K562 (cell line): ENCODE results near the gene PLTP. TPM values are rescaled to one million over a fixed set of nuclear protein-coding genes. Genes with fewer than 3 reads are reported as not detected.

ENCODE experiments used
- CBX5 ChIP-seq: IDR thresholded peaks from 2 replicates; pipeline ENCODE4 v1.6.1; 2014; ENCODE audit warnings: low read depth, borderline replicate concordance
- MAFK ChIP-seq: IDR thresholded peaks from 2 replicates; pipeline ENCODE4 v1.6.1; 2011; ENCODE audit warnings: low read length, improper control_type of control experiment
- NUFIP1 ChIP-seq: fragments of 450-650 bp; IDR thresholded peaks from 2 replicates; pipeline ENCODE4 v1.6.1; 2018; ENCODE audit not compliant: partially characterized antibody
- SREBF1 ChIP-seq: fragments of 150-350 bp; IDR thresholded peaks from 2 replicates; pipeline ENCODE4 v1.6.1; 2014; ENCODE audit warnings: antibody characterized with exemption, low read depth, low read length, borderline replicate concordance
- TAF7 ChIP-seq: fragments of 450-650 bp; IDR thresholded peaks from 2 replicates; pipeline ENCODE4 v1.6.1; 2016; ENCODE audit warnings: missing genetic modification characterization, missing compliant biosample characterization
- TBP ChIP-seq: optimal IDR thresholded peaks from 2 replicates; pipeline ENCODE3; 2011; ENCODE audit warnings: low read depth, low read length, improper control_type of control experiment
- polyA plus RNA-seq, 8 experiments: library from polyadenylated mRNA; depleted of rRNA in 4 of 8; stranded (reverse) in 5 of 8; unstranded in 3 of 8; fragments of >200 nt; fragmentation: Nextera tagmentation in 2 of 8; fragmentation: Illumina TruSeq in 1 of 8; extraction: Ambion mirVana in 2 of 8; extraction: Trizol in 1 of 8; gene quantifications; 2 replicates each; pipeline versions ENCODE4 v1.2.1 to v1.2.3, GENCODE V29; 2011 to 2014; ENCODE audit warnings: inconsistent platforms in 1 of 8, missing spikeins in 1 of 8
- total RNA-seq, 7 experiments: library from RNA; depleted of rRNA in 6 of 7; stranded (reverse); fragments of >200 nt in 6 of 7; fragmentation: Illumina TruSeq in 2 of 7; extraction: Trizol in 2 of 7; gene quantifications; 2 replicates each; pipeline versions ENCODE4 v1.2.1 to v1.2.3, GENCODE V29; 2011 to 2021; ENCODE audit warnings: low replicate concordance in 1 of 7
- TF ChIP-seq, protein P1 (sequence below): fragments of 200-800 bp; sonication (Bioruptor generic); IDR thresholded peaks from 2 replicates; pipeline ENCODE4 v1.6.1; 2017; ENCODE audit warnings: missing genetic modification characterization, missing compliant biosample characterization
- TF ChIP-seq, protein P2 (sequence below): fragments of 250-450 bp; sonication (Bioruptor Pico); IDR thresholded peaks from 2 replicates; pipeline ENCODE4 v1.5.0; 2021
- TF ChIP-seq, protein P3 (sequence below): fragments of 250-450 bp; sonication (Bioruptor Pico); IDR thresholded peaks from 2 replicates; pipeline ENCODE4 v1.9.0; 2021; ENCODE audit warnings: mild to moderate bottlenecking, inconsistent platforms
- TF ChIP-seq, protein P4 (sequence below): IDR thresholded peaks from 2 replicates; pipeline ENCODE4 v1.6.1; 2011; ENCODE audit warnings: borderline replicate concordance, low read depth, mild to moderate bottlenecking, moderate library complexity, low read length; ENCODE audit not compliant: insufficient read depth, poor library complexity, severe bottlenecking
- TF ChIP-seq, protein P5 (sequence below), 2 experiments: fragments of 450-650 bp; formaldehyde crosslinking in 1 of 2; IDR thresholded peaks; 2 replicates each; pipeline versions ENCODE4 v1.4.0 to v1.6.1; 2014 to 2020; ENCODE audit warnings: mild to moderate bottlenecking in 2 of 2, borderline replicate concordance in 1 of 2, low read depth in 1 of 2

Gene PLTP
- total and polyA plus RNA-seq, 9 of the 15 experiments (the other 6 are each of a cell fraction or from before 2014, with no cell fraction given) = 2.8 to 29.3 (median 17.6) TPM

DNA sequence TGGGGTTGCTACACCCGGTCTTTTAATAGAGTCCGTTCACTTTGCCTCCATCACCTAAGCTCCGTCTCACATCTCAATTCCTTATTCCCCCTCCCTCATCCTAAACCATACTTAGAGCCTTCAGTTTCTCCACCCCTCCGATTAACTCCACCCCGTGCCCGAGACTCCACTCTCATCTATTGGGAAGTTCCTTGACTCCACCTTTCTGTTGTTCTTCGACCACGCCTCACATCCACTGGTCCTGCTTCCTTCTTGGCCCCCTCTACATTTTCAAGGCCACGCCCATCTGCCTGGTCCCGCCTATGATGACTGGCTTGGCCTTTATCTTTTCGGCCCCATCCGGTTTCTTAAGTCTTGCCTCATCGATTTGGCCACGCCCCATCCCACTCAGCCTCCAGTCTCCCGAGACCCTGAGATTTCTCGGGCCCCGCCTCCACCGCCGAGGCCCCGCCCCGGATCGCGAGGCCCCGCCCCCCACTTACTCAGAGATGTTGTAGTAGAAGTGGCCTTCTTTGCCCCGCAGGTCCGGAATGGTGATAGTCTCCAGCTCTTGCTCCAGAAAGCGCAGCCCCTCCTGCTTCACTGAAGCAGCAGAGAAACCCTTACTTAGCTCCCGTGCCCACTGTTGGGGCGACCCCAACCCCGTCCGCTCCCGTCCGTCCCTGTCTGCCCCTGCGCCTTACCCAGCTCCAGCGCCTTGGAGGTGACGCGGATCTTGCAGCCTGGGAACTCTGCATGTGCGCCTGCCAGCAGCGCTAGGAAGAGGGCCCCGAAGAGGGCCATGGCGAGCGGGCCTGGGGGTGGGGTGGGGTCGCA lies 1.1 kb downstream of the PLTP start (continued):
- TF ChIP-seq, protein P1, sequence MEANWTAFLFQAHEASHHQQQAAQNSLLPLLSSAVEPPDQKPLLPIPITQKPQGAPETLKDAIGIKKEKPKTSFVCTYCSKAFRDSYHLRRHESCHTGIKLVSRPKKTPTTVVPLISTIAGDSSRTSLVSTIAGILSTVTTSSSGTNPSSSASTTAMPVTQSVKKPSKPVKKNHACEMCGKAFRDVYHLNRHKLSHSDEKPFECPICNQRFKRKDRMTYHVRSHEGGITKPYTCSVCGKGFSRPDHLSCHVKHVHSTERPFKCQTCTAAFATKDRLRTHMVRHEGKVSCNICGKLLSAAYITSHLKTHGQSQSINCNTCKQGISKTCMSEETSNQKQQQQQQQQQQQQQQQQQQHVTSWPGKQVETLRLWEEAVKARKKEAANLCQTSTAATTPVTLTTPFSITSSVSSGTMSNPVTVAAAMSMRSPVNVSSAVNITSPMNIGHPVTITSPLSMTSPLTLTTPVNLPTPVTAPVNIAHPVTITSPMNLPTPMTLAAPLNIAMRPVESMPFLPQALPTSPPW (CRISPR knock-in tag) = peak; percentile 66
- peak; percentile 55 for TF ChIP-seq MAFK
- TF ChIP-seq, protein P2, sequence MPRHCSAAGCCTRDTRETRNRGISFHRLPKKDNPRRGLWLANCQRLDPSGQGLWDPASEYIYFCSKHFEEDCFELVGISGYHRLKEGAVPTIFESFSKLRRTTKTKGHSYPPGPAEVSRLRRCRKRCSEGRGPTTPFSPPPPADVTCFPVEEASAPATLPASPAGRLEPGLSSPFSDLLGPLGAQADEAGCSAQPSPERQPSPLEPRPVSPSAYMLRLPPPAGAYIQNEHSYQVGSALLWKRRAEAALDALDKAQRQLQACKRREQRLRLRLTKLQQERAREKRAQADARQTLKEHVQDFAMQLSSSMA (CRISPR knock-in tag) = no peak
- TF ChIP-seq CBX5 = no peak
- TF ChIP-seq, protein P3, sequence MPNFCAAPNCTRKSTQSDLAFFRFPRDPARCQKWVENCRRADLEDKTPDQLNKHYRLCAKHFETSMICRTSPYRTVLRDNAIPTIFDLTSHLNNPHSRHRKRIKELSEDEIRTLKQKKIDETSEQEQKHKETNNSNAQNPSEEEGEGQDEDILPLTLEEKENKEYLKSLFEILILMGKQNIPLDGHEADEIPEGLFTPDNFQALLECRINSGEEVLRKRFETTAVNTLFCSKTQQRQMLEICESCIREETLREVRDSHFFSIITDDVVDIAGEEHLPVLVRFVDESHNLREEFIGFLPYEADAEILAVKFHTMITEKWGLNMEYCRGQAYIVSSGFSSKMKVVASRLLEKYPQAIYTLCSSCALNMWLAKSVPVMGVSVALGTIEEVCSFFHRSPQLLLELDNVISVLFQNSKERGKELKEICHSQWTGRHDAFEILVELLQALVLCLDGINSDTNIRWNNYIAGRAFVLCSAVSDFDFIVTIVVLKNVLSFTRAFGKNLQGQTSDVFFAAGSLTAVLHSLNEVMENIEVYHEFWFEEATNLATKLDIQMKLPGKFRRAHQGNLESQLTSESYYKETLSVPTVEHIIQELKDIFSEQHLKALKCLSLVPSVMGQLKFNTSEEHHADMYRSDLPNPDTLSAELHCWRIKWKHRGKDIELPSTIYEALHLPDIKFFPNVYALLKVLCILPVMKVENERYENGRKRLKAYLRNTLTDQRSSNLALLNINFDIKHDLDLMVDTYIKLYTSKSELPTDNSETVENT = 0 out of 2 replicates have a peak, but pooled peaks have one; percentile 71
- TF ChIP-seq, protein P4, sequence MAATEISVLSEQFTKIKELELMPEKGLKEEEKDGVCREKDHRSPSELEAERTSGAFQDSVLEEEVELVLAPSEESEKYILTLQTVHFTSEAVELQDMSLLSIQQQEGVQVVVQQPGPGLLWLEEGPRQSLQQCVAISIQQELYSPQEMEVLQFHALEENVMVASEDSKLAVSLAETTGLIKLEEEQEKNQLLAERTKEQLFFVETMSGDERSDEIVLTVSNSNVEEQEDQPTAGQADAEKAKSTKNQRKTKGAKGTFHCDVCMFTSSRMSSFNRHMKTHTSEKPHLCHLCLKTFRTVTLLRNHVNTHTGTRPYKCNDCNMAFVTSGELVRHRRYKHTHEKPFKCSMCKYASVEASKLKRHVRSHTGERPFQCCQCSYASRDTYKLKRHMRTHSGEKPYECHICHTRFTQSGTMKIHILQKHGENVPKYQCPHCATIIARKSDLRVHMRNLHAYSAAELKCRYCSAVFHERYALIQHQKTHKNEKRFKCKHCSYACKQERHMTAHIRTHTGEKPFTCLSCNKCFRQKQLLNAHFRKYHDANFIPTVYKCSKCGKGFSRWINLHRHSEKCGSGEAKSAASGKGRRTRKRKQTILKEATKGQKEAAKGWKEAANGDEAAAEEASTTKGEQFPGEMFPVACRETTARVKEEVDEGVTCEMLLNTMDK = no peak
- TF ChIP-seq, protein P5, sequence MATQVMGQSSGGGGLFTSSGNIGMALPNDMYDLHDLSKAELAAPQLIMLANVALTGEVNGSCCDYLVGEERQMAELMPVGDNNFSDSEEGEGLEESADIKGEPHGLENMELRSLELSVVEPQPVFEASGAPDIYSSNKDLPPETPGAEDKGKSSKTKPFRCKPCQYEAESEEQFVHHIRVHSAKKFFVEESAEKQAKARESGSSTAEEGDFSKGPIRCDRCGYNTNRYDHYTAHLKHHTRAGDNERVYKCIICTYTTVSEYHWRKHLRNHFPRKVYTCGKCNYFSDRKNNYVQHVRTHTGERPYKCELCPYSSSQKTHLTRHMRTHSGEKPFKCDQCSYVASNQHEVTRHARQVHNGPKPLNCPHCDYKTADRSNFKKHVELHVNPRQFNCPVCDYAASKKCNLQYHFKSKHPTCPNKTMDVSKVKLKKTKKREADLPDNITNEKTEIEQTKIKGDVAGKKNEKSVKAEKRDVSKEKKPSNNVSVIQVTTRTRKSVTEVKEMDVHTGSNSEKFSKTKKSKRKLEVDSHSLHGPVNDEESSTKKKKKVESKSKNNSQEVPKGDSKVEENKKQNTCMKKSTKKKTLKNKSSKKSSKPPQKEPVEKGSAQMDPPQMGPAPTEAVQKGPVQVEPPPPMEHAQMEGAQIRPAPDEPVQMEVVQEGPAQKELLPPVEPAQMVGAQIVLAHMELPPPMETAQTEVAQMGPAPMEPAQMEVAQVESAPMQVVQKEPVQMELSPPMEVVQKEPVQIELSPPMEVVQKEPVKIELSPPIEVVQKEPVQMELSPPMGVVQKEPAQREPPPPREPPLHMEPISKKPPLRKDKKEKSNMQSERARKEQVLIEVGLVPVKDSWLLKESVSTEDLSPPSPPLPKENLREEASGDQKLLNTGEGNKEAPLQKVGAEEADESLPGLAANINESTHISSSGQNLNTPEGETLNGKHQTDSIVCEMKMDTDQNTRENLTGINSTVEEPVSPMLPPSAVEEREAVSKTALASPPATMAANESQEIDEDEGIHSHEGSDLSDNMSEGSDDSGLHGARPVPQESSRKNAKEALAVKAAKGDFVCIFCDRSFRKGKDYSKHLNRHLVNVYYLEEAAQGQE (IDR thresholded peaks at IDR 0.05; ENCODE audit: borderline replicate concordance) = peak; percentile 60
- TF ChIP-seq, protein P5 (CRISPR knock-in tag; IDR thresholded peaks at IDR 0.05; ENCODE audit: low read depth) = no peak
- TF ChIP-seq SREBF1 = no peak
- no peak for TF ChIP-seq NUFIP1
- TF ChIP-seq TAF7 (tag) = peak; percentile 75
- TF ChIP-seq TBP = peak; percentile 89
